GM18520 (cell line): Measurements from ENCODE around the gene IFNL2.
"Not testable (repeated sequence)": the region's sequence is repeated elsewhere in the genome, so short reads cannot be mapped to it uniquely, and the experiment has no call there.

Source experiments
- ATAC-seq: cut with Tn5 transposase; IDR thresholded peaks from one replicate; pipeline ENCODE4 v1.9.1; 2021; ENCODE audit not compliant: unreplicated experiment

IFNL2 gene

GRCh38 chr19:39268085-39268484 is at the start of gene IFNL2:
Gene IFNL2, plus strand, starts transcription at chr19:39268396. Its CDS starts 173 bp downstream, at chr19:39268569.
- ATAC-seq: not testable (repeated sequence)

- ATAC-seq: not testable (repeated sequence)
Measured at GRCh38 chr19:39219108-39219507, 49.1 kb upstream of the IFNL2 start.

GRCh38 chr19:39223703-39224279 is 44.4 kb upstream of the IFNL2 start:
- ATAC-seq: no peak

DNA sequence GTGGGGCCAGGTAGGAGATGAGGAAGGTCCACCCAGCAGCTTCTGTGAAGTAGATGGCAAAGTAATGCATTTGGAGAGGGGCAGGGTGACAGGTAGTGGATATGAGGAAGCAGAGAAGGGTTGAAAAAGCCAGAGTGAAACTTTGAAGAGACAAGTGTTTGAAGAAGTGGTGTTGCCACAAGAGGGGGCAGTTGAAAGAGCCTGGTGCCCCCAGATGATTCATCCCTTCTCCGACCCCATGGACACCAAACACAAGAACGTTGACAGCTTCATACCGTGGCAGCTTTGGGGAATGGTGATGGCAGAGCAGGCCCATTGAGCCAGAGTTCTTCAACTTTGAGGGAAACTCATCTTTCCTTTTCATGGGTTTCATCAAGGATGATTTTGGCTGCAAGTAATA is 43.3 kb upstream of the IFNL2 start:
- no peak for ATAC-seq

GRCh38 chr19:39230096-39230764 is 38.0 kb upstream of the IFNL2 start:
- no peak for ATAC-seq

GRCh38 chr19:39232708-39233107 is 35.5 kb upstream of the IFNL2 start:
- no peak for ATAC-seq

DNA sequence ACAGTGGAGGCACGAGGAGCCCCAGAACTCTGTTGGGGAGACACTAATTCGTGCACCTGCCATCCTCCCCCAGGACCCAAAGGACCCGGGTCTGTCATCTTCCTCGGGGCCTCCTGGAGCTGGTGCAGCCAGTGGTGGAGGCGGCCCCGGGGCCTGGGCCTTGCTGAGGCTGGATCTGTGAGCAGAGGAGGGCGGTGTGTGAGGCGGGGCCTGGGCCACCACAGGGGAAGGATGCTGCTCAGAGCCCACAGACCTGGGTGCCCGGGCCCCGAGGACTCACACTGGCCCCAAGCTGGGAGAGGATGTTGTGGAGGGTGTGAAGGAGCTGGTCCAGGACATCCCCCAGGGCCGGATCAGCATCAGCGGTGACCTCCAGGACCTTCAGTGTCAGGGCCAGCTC is 31.7 kb upstream of the IFNL2 start:
- ATAC-seq: no peak

GRCh38 chr19:39237200-39238184 is 30.7 kb upstream of the IFNL2 start:
- no peak for ATAC-seq

DNA sequence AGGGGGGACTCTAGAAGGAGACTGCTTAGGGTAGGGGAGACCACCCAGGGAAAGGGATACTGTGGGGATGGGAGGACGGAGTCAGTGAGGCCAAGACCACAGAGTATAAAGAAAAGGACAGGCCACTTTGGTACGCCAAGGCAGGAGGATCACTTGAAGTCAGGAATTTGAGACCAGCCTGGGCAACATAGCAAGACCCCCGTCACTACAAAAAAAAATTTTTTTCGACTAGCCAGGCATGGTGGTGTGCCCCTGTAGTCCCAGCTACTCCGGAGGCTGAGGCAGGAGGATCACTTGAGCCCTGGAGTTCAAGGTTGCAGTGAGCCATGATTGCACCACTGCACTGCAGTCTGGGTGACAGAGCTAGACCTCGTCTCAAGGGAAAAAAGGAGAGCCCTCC is 30.0 kb upstream of the IFNL2 start:
- ATAC-seq: no peak

DNA sequence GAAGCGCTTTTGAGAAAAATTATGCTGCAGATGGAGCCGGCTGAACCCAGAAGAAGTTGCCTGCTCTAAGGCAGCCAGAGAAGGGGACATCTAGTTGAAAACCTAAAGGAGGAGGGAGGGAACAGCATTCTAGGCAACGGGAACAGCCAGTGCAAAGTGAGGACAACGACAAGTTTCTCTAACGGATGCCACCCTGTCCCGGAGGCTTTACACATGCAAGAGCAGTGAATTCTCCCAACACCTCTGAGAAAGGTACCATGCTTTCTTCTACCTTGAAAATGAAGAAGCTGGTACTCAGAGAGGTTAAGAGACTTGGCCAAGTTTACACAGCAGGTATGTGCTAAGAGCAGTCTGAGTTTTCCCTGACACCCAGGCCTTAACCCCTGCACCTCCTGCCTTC is 29.3 kb upstream of the IFNL2 start:
- ATAC-seq: no peak

- no peak for ATAC-seq
Measured at GRCh38 chr19:39240421-39240820, 27.8 kb upstream of the IFNL2 start.

GRCh38 chr19:39243741-39244140 is 24.5 kb upstream of the IFNL2 start:
- not testable (repeated sequence) for ATAC-seq

DNA sequence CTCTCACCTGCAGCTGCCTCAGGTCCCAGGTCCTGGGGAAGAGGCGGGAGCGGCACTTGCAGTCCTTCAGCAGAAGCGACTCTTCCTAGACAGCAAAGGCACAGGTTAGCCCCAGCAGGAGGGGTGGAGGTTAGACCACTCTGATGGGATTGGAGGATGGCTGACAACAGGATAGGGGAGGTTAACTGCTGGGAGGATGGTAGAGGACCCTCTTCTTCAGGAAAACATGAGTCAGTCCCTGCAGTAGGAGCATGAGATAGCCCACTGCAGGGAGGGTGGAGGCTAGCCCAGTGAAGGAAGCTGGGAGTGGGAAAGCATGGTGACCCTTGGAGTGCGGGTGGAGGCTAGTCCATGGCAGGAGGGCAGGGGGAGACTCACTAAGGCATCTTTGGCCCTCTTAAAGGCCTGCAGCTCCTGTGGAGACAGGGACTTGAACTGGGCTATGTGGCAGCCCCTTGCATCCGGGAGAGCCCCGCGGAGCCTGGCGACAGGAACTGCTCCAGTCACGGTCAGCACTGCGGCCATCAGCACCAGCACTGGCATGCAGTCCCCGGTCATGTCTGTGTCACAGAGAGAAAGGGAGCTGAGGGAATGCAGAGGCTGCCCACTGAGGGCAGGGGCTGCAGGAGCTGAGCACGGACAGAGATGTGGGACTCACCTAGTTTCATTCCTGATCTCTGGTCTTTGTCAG is 23.6 kb upstream of the IFNL2 start, which contains the start of gene IFNL3:
Gene IFNL3, minus strand, starts transcription at position 597 of the 691 bp plus-strand sequence. Its CDS starts 39 bp downstream, at position 558.
- ATAC-seq: not testable (repeated sequence)

GRCh38 chr19:39245166-39245565 is 23.0 kb upstream of the IFNL2 start:
- ATAC-seq: not testable (repeated sequence)

- no peak for ATAC-seq
Measured at GRCh38 chr19:39246951-39247669, 21.1 kb upstream of the IFNL2 start.

DNA sequence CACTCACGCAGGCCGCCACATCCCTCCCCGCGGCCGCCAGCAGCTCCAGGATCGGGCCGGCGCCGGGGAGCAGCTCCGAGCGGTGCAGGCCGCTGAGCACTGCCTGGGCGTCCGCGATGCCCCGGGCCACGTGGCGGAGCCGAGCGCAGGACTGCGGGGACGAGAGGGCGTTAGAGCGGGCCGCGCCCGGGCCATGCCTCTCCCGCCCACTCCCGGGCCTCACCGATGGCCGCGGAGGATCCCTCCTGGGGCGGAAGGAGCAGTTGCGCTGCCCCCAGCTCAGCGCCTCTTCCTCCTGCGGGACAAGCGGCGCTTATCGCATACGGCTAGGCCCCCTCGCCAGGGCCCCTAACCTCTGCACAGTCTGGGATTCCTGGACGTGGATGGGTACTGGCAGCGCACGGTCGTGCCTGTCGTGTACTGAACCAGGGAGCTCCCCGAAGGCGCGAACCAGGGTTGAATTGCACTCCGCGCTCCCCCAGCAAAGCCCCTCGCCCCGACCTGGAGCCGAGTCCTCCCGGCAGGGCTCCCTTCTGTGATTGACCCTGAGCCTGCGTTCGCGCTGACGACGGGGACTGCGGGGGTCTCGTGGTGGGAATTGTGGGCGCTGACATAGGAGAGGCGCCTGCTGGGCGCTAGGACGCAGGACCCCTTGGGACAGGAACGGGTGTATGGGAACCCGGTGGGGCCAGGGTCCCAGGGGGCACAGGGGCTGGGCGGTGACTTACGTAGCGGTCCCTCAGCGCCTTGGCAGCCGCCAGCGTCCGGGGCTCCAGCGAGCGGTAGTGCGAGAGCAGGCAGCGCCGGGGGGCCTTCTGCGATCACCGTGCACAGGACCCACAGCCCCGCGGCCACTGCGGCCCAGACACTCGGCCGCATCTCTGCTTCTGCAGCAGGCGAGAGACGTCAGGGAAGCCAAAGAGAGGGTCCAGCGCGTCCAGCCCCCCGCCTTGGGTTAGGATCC is 20.2 kb upstream of the IFNL2 start:
- ATAC-seq: no peak

DNA sequence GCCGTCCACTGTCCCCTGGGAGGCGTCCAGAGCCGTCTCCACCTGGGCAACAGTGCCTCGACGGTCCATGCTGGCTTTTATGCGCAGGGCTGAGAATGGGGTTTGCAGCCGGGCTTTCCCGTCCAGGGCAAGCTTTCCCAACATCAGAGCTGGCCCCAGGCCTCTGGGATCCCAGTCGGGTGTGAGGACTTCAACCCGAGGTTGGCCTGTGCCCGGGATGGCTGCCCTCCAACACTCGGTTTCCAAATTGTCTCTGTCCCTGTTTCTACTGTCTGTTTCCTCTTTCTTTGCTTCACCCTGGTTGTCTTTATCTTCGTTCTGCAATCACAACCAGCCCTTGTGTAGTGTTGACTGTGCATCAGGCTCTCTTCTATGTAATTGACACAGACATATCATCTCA is 19.4 kb upstream of the IFNL2 start, which contains the start of gene IFNL4:
Gene IFNL4, minus strand, starts transcription at position 51 of the 400 bp plus-strand sequence.
- ATAC-seq: no peak

DNA sequence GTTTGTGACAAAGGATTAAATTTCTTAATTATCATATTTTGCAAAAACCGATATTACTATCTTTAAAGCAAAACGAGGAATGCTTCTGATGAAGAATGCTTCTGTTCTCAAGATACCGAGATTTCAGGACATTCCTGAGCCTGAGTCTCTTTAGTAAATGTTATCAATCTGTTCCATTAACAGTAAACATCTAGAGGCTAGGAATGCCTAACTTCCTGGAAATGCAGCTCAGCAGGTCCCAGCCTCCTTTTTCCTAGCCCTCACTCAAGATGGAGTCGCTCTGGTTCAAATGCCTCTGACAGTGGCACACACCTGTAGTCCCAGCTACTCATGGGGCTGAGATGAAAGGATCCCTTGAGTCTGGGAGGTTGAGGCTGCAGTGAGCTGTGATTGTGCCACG is 17.1 kb upstream of the IFNL2 start:
- no peak for ATAC-seq

- ATAC-seq: no peak
Measured at GRCh38 chr19:39251846-39252245, 16.4 kb upstream of the IFNL2 start.
